ENCODE results near the gene NR2F1-AS1. TPM values are rescaled to one million over a fixed set of nuclear protein-coding genes. Genes with fewer than 3 reads are reported as not detected.

Gene NR2F1-AS1
- total RNA-seq, 2 experiments from 2014 or later = not detected

DNA sequence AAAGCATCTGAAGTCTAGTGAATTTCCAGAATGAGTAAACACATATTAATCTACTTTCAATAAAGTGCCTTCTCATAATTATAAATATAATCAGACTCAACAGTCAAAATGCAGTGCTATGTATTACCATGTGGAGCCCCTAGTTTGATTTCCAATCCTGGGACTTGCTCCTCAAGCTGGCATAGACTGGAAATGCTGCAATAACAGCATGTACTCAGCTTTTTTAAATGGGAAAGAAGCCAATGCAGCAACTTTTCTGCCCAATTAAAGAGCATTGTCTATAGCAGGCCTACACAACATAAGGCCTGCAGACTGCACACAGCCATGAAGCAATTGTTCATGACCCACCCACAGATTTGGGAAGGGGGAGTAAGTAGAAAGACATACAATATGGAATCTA, 103.2 kb downstream of the NR2F1-AS1 start:
- Histone ChIP-seq H2AFZ (ENCODE audit: low read length) (no peak overlapping the region), H4K20me1 (ENCODE audit: insufficient read depth, low read length) (no peaks in the 10 kb centered on the region), H3K4me1 (ENCODE audit: insufficient read depth, low read length, poor library complexity, severe bottlenecking) (no peaks in the 10 kb centered on the region), H3K4me3 (ENCODE audit: low read depth, low read length, poor library complexity, severe bottlenecking) (no peak overlapping the region), H3K79me2 (ENCODE audit: insufficient read depth, low read depth, low read length) (no peaks in the 10 kb centered on the region), H3K36me3 (ENCODE audit: insufficient read depth, low read length) (no peaks in the 10 kb centered on the region), H3K9me3 (ENCODE audit: low read length) (no peaks in the 10 kb centered on the region), H3K27ac (ENCODE audit: low read depth, low read length, poor library complexity, severe bottlenecking) (no peak overlapping the region), H3K9me2 (ENCODE audit: insufficient read depth, low read length) (no peaks in the 10 kb centered on the region), H3K4me2 (ENCODE audit: low read length) (no peak overlapping the region)
- POLR2A ChIA-PET = no interaction called here
- no peak for DNase-seq (ENCODE audit: low spot score)
- intact Hi-C loops (cut with micrococcal nuclease; ENCODE audit: unreplicated experiment) = no loop called here
- no TSS peak for BruUV-seq (replicated peaks)
- CTCF ChIA-PET (ENCODE audit: unreplicated experiment) = no interaction called here
- no peak for TF ChIP-seq EZH2phosphoT487 (IDR thresholded peaks at IDR 0.05; ENCODE audit: borderline replicate concordance, low read depth, low read length)
- TF ChIP-seq, protein P1, sequence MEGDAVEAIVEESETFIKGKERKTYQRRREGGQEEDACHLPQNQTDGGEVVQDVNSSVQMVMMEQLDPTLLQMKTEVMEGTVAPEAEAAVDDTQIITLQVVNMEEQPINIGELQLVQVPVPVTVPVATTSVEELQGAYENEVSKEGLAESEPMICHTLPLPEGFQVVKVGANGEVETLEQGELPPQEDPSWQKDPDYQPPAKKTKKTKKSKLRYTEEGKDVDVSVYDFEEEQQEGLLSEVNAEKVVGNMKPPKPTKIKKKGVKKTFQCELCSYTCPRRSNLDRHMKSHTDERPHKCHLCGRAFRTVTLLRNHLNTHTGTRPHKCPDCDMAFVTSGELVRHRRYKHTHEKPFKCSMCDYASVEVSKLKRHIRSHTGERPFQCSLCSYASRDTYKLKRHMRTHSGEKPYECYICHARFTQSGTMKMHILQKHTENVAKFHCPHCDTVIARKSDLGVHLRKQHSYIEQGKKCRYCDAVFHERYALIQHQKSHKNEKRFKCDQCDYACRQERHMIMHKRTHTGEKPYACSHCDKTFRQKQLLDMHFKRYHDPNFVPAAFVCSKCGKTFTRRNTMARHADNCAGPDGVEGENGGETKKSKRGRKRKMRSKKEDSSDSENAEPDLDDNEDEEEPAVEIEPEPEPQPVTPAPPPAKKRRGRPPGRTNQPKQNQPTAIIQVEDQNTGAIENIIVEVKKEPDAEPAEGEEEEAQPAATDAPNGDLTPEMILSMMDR (conservative IDR thresholded peaks at IDR 0.05; ENCODE audit: low read length) = no peak

DNA sequence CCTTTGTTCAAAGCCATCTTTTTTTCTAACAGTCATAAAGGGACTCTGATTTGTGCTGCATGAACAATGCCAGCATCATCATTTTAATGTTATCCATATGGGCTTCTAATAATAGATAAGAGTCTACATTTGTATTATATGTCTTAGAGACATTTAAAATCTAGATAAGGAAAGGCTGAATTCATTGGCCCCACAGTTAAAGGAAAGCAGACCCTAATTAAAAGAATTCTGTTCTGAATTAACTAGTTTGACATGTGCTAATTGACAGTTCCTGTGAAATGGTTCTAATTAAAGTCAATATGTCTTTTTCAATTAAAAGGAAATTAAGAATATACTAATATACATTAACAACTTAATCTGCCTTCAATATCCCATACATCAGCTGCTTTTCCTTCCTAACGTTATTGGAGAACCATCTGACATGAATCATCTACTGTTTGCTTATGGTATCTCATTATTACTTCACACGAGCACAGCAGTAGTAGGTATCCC, 104.7 kb downstream of the NR2F1-AS1 start:
- no TSS peak for BruUV-seq (replicated peaks)
- no peak for TF ChIP-seq EZH2phosphoT487 (IDR thresholded peaks at IDR 0.05; ENCODE audit: borderline replicate concordance, low read depth, low read length)
- TF ChIP-seq, protein P1 (conservative IDR thresholded peaks at IDR 0.05; ENCODE audit: low read length) = no peak
- no peak overlapping the region for H2AFZ ChIP-seq (ENCODE audit: low read length)
- no peak overlapping the region for H3K4me3 ChIP-seq (ENCODE audit: low read depth, low read length, poor library complexity, severe bottlenecking)
- CTCF ChIA-PET (ENCODE audit: unreplicated experiment) = no interaction called here
- H3K9me3 ChIP-seq (ENCODE audit: low read length) = no peaks in the 10 kb centered on the region
- no peaks in the 10 kb centered on the region for H3K36me3 ChIP-seq (ENCODE audit: insufficient read depth, low read length)
- no peak overlapping the region for H3K4me2 ChIP-seq (ENCODE audit: low read length)
- H3K27ac ChIP-seq (ENCODE audit: low read depth, low read length, poor library complexity, severe bottlenecking) = no peak overlapping the region
- H4K20me1 ChIP-seq (ENCODE audit: insufficient read depth, low read length) = no peaks in the 10 kb centered on the region
- H3K4me1 ChIP-seq (ENCODE audit: insufficient read depth, low read length, poor library complexity, severe bottlenecking) = no peaks in the 10 kb centered on the region
- POLR2A ChIA-PET = no interaction called here
- DNase-seq (ENCODE audit: low spot score) = no peak
- no peaks in the 10 kb centered on the region for H3K79me2 ChIP-seq (ENCODE audit: insufficient read depth, low read depth, low read length)
- H3K9me2 ChIP-seq (ENCODE audit: insufficient read depth, low read length) = no peaks in the 10 kb centered on the region
- intact Hi-C loops (cut with micrococcal nuclease; ENCODE audit: unreplicated experiment) = no loop called here

DNA sequence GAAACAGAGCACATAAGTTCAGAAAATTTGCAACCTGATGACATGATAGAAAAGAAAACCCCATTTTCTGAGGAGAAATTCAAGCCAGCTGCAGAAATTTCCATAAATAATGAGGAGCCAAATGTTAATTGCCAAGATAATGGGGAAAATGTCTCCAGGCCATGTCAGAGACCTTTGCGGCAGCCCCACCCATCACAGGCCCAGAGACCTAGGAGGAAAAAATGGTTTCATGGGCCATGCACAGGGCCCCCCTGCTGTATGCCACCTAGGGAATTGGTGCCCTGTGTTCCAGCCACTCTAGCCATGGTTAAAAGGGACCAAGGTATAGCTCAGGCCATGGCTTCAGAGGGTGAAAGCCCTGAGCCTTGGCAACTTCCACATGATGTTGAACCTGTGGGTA, 118.1 kb downstream of the NR2F1-AS1 start:
- Histone ChIP-seq H3K27ac (ENCODE audit: low read depth, low read length, poor library complexity, severe bottlenecking) (no peak overlapping the region), H3K9me3 (ENCODE audit: low read length) (no peaks in the 10 kb centered on the region; the same call in 1 of the 2 replicates), H2AFZ (ENCODE audit: low read length) (no peak overlapping the region), H4K20me1 (ENCODE audit: insufficient read depth, low read length) (no peaks in the 10 kb centered on the region), H3K9me2 (ENCODE audit: insufficient read depth, low read length) (no peaks in the 10 kb centered on the region), H3K4me1 (ENCODE audit: insufficient read depth, low read length, poor library complexity, severe bottlenecking) (no peaks in the 10 kb centered on the region), H3K36me3 (ENCODE audit: insufficient read depth, low read length) (no peaks in the 10 kb centered on the region), H3K4me3 (ENCODE audit: low read depth, low read length, poor library complexity, severe bottlenecking) (no peak overlapping the region), H3K4me2 (ENCODE audit: low read length) (no peak overlapping the region), H3K79me2 (ENCODE audit: insufficient read depth, low read depth, low read length) (no peaks in the 10 kb centered on the region)
- ChIA-PET CTCF (ENCODE audit: unreplicated experiment) (no interaction called here), POLR2A (no interaction called here)
- no TSS peak for BruUV-seq (replicated peaks)
- DNase-seq (ENCODE audit: low spot score) = no peak
- intact Hi-C loops (cut with micrococcal nuclease; ENCODE audit: unreplicated experiment) = no loop called here
- TF ChIP-seq, protein P1 (conservative IDR thresholded peaks at IDR 0.05; ENCODE audit: low read length) = no peak
- no peak for TF ChIP-seq EZH2phosphoT487 (IDR thresholded peaks at IDR 0.05; ENCODE audit: borderline replicate concordance, low read depth, low read length)

Measured in OCI-LY7 (cell line).